Naive thymus-derived CD4-positive, alpha-beta T cell (primary cell): ENCODE results near the gene PSMB7. TPM values are rescaled to one million over a fixed set of nuclear protein-coding genes. Genes with fewer than 3 reads are reported as not detected.

Source experiments
- ATAC-seq: fragments of 150-1000 bp; cut with Tn5 transposase; 2 replicates; pipeline ENCODE4 v1.10.0; 2021; ENCODE audit warnings: mild to moderate bottlenecking, moderate library complexity
- CTCF ChIA-PET: fragments of 350-600 bp; sonication (Branson Sonifier 250); formaldehyde crosslinking; loops from one replicate; lab custom pipeline; 2021; ENCODE audit warnings: antibody characterized with exemption; lab: Charles Lee
- POLR2A ChIA-PET: fragments of 350-600 bp; sonication (Branson Sonifier 250); formaldehyde crosslinking; loops from one replicate; lab custom pipeline; 2021; ENCODE audit warnings: antibody characterized with exemption, inconsistent platforms; lab: Charles Lee
- DNase-seq, 9 donors: peaks; one replicate each; pipeline versions ENCODE4 v3.0.0 to v3.0.0-alpha.2; 2020 to 2022; ENCODE audit warnings: mixed read lengths in 1 of 9
- H3K27ac ChIP-seq: one replicate; pipeline ENCODE4 v1.7.0; 2013; ENCODE audit warnings: mild to moderate bottlenecking, low read depth, low read length, moderate library complexity
- H3K27me3 ChIP-seq, 2 donors: one replicate each; pipeline ENCODE4 v1.7.0; 2013; ENCODE audit warnings: low read length in 2 of 2, mild to moderate bottlenecking in 2 of 2, moderate library complexity in 2 of 2; ENCODE audit not compliant: control insufficient read depth in 2 of 2, insufficient read depth in 2 of 2
- H3K36me3 ChIP-seq, 3 experiments: 1 replicate in 2 of 3; 2 replicates in 1 of 3; pipeline ENCODE4 v1.7.0; 2013; ENCODE audit warnings: low read length in 3 of 3, mild to moderate bottlenecking in 3 of 3, moderate library complexity in 1 of 3; ENCODE audit not compliant: insufficient read depth in 3 of 3, control insufficient read depth in 2 of 3
- H3K4me1 ChIP-seq, 2 donors: one replicate each; pipeline ENCODE4 v1.7.0; 2013; ENCODE audit warnings: low read length in 2 of 2, mild to moderate bottlenecking in 2 of 2, moderate library complexity in 1 of 2; ENCODE audit not compliant: control insufficient read depth in 2 of 2, insufficient read depth in 2 of 2
- H3K4me3 ChIP-seq: 2 replicates; pipeline ENCODE4 v1.7.0; 2013; ENCODE audit warnings: mild to moderate bottlenecking, low read length
- H3K9me3 ChIP-seq, 3 experiments: 1 replicate in 2 of 3; 2 replicates in 1 of 3; pipeline ENCODE4 v1.7.0; 2013; ENCODE audit warnings: low read length in 3 of 3; ENCODE audit not compliant: control insufficient read depth in 2 of 3
- H3K27ac Mint-ChIP-seq, 9 donors: one replicate each; pipeline ENCODE4 v1.8.0; 2020 to 2022; ENCODE audit warnings: mixed read lengths in 9 of 9, mild to moderate bottlenecking in 8 of 9, moderate library complexity in 5 of 9, inconsistent platforms in 2 of 9
- H3K27me3 Mint-ChIP-seq, 5 donors: one replicate each; pipeline ENCODE4 v1.8.0; 2021 to 2022; ENCODE audit warnings: mixed read lengths in 5 of 5, mild to moderate bottlenecking in 1 of 5
- H3K36me3 Mint-ChIP-seq, 5 donors: one replicate each; pipeline ENCODE4 v1.8.0; 2020 to 2022; ENCODE audit warnings: mixed read lengths in 5 of 5, mild to moderate bottlenecking in 3 of 5, inconsistent platforms in 1 of 5
- H3K4me1 Mint-ChIP-seq, 7 donors: one replicate each; pipeline ENCODE4 v1.8.0; 2020 to 2022; ENCODE audit warnings: mixed read lengths in 7 of 7, mild to moderate bottlenecking in 3 of 7, inconsistent platforms in 1 of 7
- H3K4me3 Mint-ChIP-seq, 10 donors: one replicate each; pipeline ENCODE4 v1.8.0; 2020 to 2022; ENCODE audit warnings: mild to moderate bottlenecking in 10 of 10, mixed read lengths in 10 of 10, moderate library complexity in 6 of 10, inconsistent platforms in 2 of 10
- H3K9me3 Mint-ChIP-seq, 11 donors: one replicate each; pipeline ENCODE4 v1.8.0; 2020 to 2022; ENCODE audit warnings: mixed read lengths in 11 of 11, mild to moderate bottlenecking in 4 of 11, inconsistent platforms in 1 of 11, moderate library complexity in 1 of 11
- intact Hi-C, 2 donors: fragments of 100-400 bp; cut with micrococcal nuclease; formaldehyde crosslinking; loops; one replicate each; pipeline ENCODE4 v1.15.1; 2023
- polyA plus RNA-seq, 2 donors: library from polyadenylated mRNA; unstranded; fragments of 300-500 nt; fragmentation: Illumina TruSeq; gene quantifications; one replicate each; pipeline ENCODE4 v1.2.3, GENCODE V29; 2021
- total RNA-seq, 6 experiments: library from RNA in 5 of 6; stranded (reverse) in 5 of 6; gene quantifications; 1 replicate in 5 of 6; 2 replicates in 1 of 6; pipeline ENCODE4 v1.2.3 and lab custom pipeline; 2021 to 2026

Gene PSMB7
- total and polyA plus RNA-seq, 7 experiments from 2014 or later = 59.4 to 203 (median 73.9) TPM

GRCh38 chr9:124348363-124348762 is 66.9 kb downstream of the PSMB7 start:
- ChIA-PET POLR2A (no interaction called here), CTCF (no interaction called here)
- H3K36me3 ChIP-seq = peaks cover 0 to 58% (median 9%) of the 10 kb centered on the region in 3 experiments
- no peak for DNase-seq
- Mint-ChIP-seq H3K27me3 (no peaks in the 10 kb centered on the region), H3K36me3 (peaks cover 0 to 26% (median 6%) of the 10 kb centered on the region in 5 donors), H3K9me3 (peaks cover 0 to 3% (median 0%) of the 10 kb centered on the region in 11 donors), H3K4me3 (no peak overlapping the region), H3K4me1 (no peaks in the 10 kb centered on the region), H3K27ac (peak overlapping the region in 2 of 9 donors; percentile 5 to 72)
- intact Hi-C loops = no loop called here
- no peaks in the 10 kb centered on the region for H3K27me3 ChIP-seq
- no peak for ATAC-seq
- no peaks in the 10 kb centered on the region for H3K4me1 ChIP-seq
- no peak overlapping the region for H3K4me3 ChIP-seq
- no peaks in the 10 kb centered on the region for H3K9me3 ChIP-seq
- no peak overlapping the region for H3K27ac ChIP-seq

- POLR2A ChIA-PET = no interaction called here
- CTCF ChIA-PET = no interaction called here
- H3K27me3 Mint-ChIP-seq = no peaks in the 10 kb centered on the region
Measured at GRCh38 chr9:124347968-124348358, 67.3 kb downstream of the PSMB7 start.

GRCh38 chr9:124347206-124347967 is 67.9 kb downstream of the PSMB7 start:
- Mint-ChIP-seq H3K27ac (peak overlapping the region in 1 of 9 donors; percentile 73), H3K9me3 (peaks cover 0 to 3% (median 0%) of the 10 kb centered on the region in 11 donors), H3K4me1 (no peaks in the 10 kb centered on the region), H3K27me3 (no peaks in the 10 kb centered on the region), H3K4me3 (no peak overlapping the region), H3K36me3 (peaks cover 0 to 17% (median 3%) of the 10 kb centered on the region in 5 donors)
- no peaks in the 10 kb centered on the region for H3K27me3 ChIP-seq
- no peak overlapping the region for H3K4me3 ChIP-seq
- H3K9me3 ChIP-seq = no peaks in the 10 kb centered on the region
- CTCF ChIA-PET = no interaction called here
- H3K27ac ChIP-seq = no peak overlapping the region
- ATAC-seq (no peak), DNase-seq (no peak)
- POLR2A ChIA-PET = no interaction called here
- H3K4me1 ChIP-seq = no peaks in the 10 kb centered on the region
- peaks cover 0 to 48% (median 9%) of the 10 kb centered on the region in 3 experiments for H3K36me3 ChIP-seq
- intact Hi-C loops = no loop called here

More at GRCh38 chr9:124347968-124348358, 67.3 kb downstream of the PSMB7 start:
- Histone ChIP-seq H3K9me3 (no peaks in the 10 kb centered on the region), H3K27ac (no peak overlapping the region), H3K36me3 (peaks cover 0 to 54% (median 9%) of the 10 kb centered on the region in 3 experiments), H3K27me3 (no peaks in the 10 kb centered on the region), H3K4me3 (no peak overlapping the region), H3K4me1 (no peaks in the 10 kb centered on the region)
- H3K4me3 Mint-ChIP-seq = no peak overlapping the region
- intact Hi-C loops = no loop called here
- no peaks in the 10 kb centered on the region for H3K4me1 Mint-ChIP-seq
- ATAC-seq = no peak
- peaks cover 0 to 3% (median 0%) of the 10 kb centered on the region in 11 donors for H3K9me3 Mint-ChIP-seq
- DNase-seq = no peak
- H3K27ac Mint-ChIP-seq = peak overlapping the region in 2 of 9 donors; percentile 72 to 73
- peaks cover 0 to 22% (median 6%) of the 10 kb centered on the region in 5 donors for H3K36me3 Mint-ChIP-seq

GRCh38 chr9:124346347-124347163 is 68.7 kb downstream of the PSMB7 start:
- DNase-seq (no peak), ATAC-seq (no peak)
- no peaks in the 10 kb centered on the region for H3K4me1 ChIP-seq
- intact Hi-C loops = no loop called here
- H3K27ac ChIP-seq = no peak overlapping the region
- H3K27ac Mint-ChIP-seq = no peak overlapping the region
- no peaks in the 10 kb centered on the region for H3K27me3 Mint-ChIP-seq
- no peak overlapping the region for H3K4me3 Mint-ChIP-seq
- no peak overlapping the region for H3K4me3 ChIP-seq
- peaks cover 0 to 9% (median under 1%) of the 10 kb centered on the region in 5 donors for H3K36me3 Mint-ChIP-seq
- no peaks in the 10 kb centered on the region for H3K27me3 ChIP-seq
- POLR2A ChIA-PET = no interaction called here
- no peaks in the 10 kb centered on the region for H3K4me1 Mint-ChIP-seq
- no peaks in the 10 kb centered on the region for H3K9me3 ChIP-seq
- peaks cover 0 to 3% (median 0%) of the 10 kb centered on the region in 11 donors for H3K9me3 Mint-ChIP-seq
- peaks cover 0 to 39% (median 8%) of the 10 kb centered on the region in 3 experiments for H3K36me3 ChIP-seq
- CTCF ChIA-PET = no interaction called here

GRCh38 chr9:124345751-124346281 is 69.4 kb downstream of the PSMB7 start:
- Mint-ChIP-seq H3K9me3 (peaks cover 0 to 3% (median 0%) of the 10 kb centered on the region in 11 donors), H3K27ac (peak overlapping the region in 1 of 9 donors; percentile 77), H3K36me3 (peaks cover 0 to 3% (median 0%) of the 10 kb centered on the region in 5 donors), H3K27me3 (no peaks in the 10 kb centered on the region), H3K4me1 (no peaks in the 10 kb centered on the region), H3K4me3 (no peak overlapping the region)
- Histone ChIP-seq H3K36me3 (peaks cover 0 to 32% (median 1%) of the 10 kb centered on the region in 3 experiments), H3K27me3 (no peaks in the 10 kb centered on the region), H3K4me3 (no peak overlapping the region), H3K27ac (no peak overlapping the region), H3K9me3 (no peaks in the 10 kb centered on the region), H3K4me1 (no peaks in the 10 kb centered on the region)
- DNase-seq (no peak), ATAC-seq (no peak)
- POLR2A ChIA-PET = no interaction called here
- CTCF ChIA-PET = no interaction called here
- intact Hi-C loops = no loop called here

GRCh38 chr9:124345063-124345462 is 70.2 kb downstream of the PSMB7 start:
- CTCF ChIA-PET = no interaction called here
- no peak for DNase-seq
- Histone ChIP-seq H3K27ac (no peak overlapping the region), H3K27me3 (no peaks in the 10 kb centered on the region), H3K9me3 (no peaks in the 10 kb centered on the region), H3K4me3 (no peak overlapping the region), H3K36me3 (peaks cover 0 to 25% (median 0%) of the 10 kb centered on the region in 3 experiments), H3K4me1 (no peaks in the 10 kb centered on the region)
- Mint-ChIP-seq H3K4me3 (no peak overlapping the region), H3K27me3 (no peaks in the 10 kb centered on the region), H3K27ac (no peak overlapping the region), H3K36me3 (no peaks in the 10 kb centered on the region), H3K9me3 (peaks cover 0 to 3% (median 0%) of the 10 kb centered on the region in 11 donors), H3K4me1 (no peaks in the 10 kb centered on the region)
- intact Hi-C loops = no loop called here
- ATAC-seq = no peak
- POLR2A ChIA-PET = no interaction called here
